HG03565 (cell line): ENCODE data around the gene ACAP3.
"Not testable (repeated sequence)": the region's sequence is repeated elsewhere in the genome, so short reads cannot be mapped to it uniquely, and the experiment has no call there.

Source experiments
- ATAC-seq: cut with Tn5 transposase; IDR thresholded peaks from one replicate; pipeline ENCODE4 v1.9.1; 2021; ENCODE audit warnings: mild to moderate bottlenecking, moderate library complexity; ENCODE audit not compliant: unreplicated experiment

Gene ACAP3

GRCh38 chr1:1318131-1318652 is 10.5 kb upstream of the ACAP3 start:
- no peak for ATAC-seq

- ATAC-seq, result no peak
Observed at GRCh38 chr1:1317420-1317819, 9.7 kb upstream of the ACAP3 start.

- ATAC-seq, result not testable (repeated sequence)
Observed at GRCh38 chr1:1316199-1316598, 8.5 kb upstream of the ACAP3 start.

- no peak for ATAC-seq
Observed at GRCh38 chr1:1315435-1315954, 7.8 kb upstream of the ACAP3 start.

GRCh38 chr1:1314678-1315335 is 7.1 kb upstream of the ACAP3 start:
- no peak for ATAC-seq

GRCh38 chr1:1314237-1314586 is 6.5 kb upstream of the ACAP3 start:
- ATAC-seq, result no peak

- no peak for ATAC-seq
Observed at GRCh38 chr1:1313500-1314236, 5.9 kb upstream of the ACAP3 start.

GRCh38 chr1:1312450-1313314 is 5.0 kb upstream of the ACAP3 start:
- no peak for ATAC-seq

GRCh38 chr1:1311107-1312104 is 3.7 kb upstream of the ACAP3 start:
- ATAC-seq, result no peak

- no peak for ATAC-seq
Observed at GRCh38 chr1:1310476-1311053, 2.8 kb upstream of the ACAP3 start.

- no peak for ATAC-seq
Observed at GRCh38 chr1:1310109-1310385, 2.3 kb upstream of the ACAP3 start.

- no peak for ATAC-seq
Observed at GRCh38 chr1:1309251-1310108, 1.8 kb upstream of the ACAP3 start.

GRCh38 chr1:1308756-1309250 is 1.1 kb upstream of the ACAP3 start:
- ATAC-seq, result no peak

- peak; percentile 7 for ATAC-seq
Observed at GRCh38 chr1:1307261-1307922, 338 bp downstream of the ACAP3 start.

- no peak for ATAC-seq
Observed at GRCh38 chr1:1306661-1307260, 969 bp downstream of the ACAP3 start.

- no peak for ATAC-seq
Observed at GRCh38 chr1:1306070-1306660, 1.6 kb downstream of the ACAP3 start.

GRCh38 chr1:1305300-1306069 is 2.2 kb downstream of the ACAP3 start:
- ATAC-seq, result no peak
